Endothelial cell (in vitro differentiated cells): ENCODE measurements around the gene PPP2R3B. TPM values are rescaled to one million over a fixed set of nuclear protein-coding genes. Genes with fewer than 3 reads are reported as not detected.
"Not testable (repeated sequence)": the region's sequence is repeated elsewhere in the genome, so short reads cannot be mapped to it uniquely, and the experiment has no call there.

Source experiments
- DNase-seq: peaks from one replicate; pipeline ENCODE4 v3.0.0; 2021; ENCODE audit warnings: low spot score
- H3K27ac Mint-ChIP-seq: one replicate; pipeline ENCODE4 v1.8.0; 2021; ENCODE audit warnings: mixed read lengths, inconsistent platforms; ENCODE audit not compliant: unreplicated experiment
- H3K27me3 Mint-ChIP-seq: one replicate; pipeline ENCODE4 v1.8.0; 2021; ENCODE audit warnings: mild to moderate bottlenecking, moderate library complexity, mixed read lengths, inconsistent platforms; ENCODE audit not compliant: unreplicated experiment
- H3K36me3 Mint-ChIP-seq: one replicate; pipeline ENCODE4 v1.8.0; 2021; ENCODE audit warnings: mild to moderate bottlenecking, low read depth, mixed read lengths, inconsistent platforms; ENCODE audit not compliant: unreplicated experiment
- H3K4me1 Mint-ChIP-seq: one replicate; pipeline ENCODE4 v1.8.0; 2021; ENCODE audit warnings: mild to moderate bottlenecking, mixed read lengths, inconsistent platforms; ENCODE audit not compliant: unreplicated experiment
- H3K4me3 Mint-ChIP-seq: one replicate; pipeline ENCODE4 v1.8.0; 2021; ENCODE audit warnings: mild to moderate bottlenecking, mixed read lengths, inconsistent platforms; ENCODE audit not compliant: unreplicated experiment
- H3K9me3 Mint-ChIP-seq: one replicate; pipeline ENCODE4 v1.8.0; 2021; ENCODE audit warnings: mixed read lengths, inconsistent platforms; ENCODE audit not compliant: unreplicated experiment
- CTCF ChIP-seq: fragments of 200-600 bp; sonication (generic); IDR thresholded peaks from one replicate; pipeline ENCODE4 v1.5.0; 2021; ENCODE audit warnings: antibody characterized with exemption; ENCODE audit not compliant: unreplicated experiment
- total RNA-seq: library from RNA; stranded (reverse); fragmentation: NEBNext Ultra II Directional; extraction: Animal tissue kit (Norgen Biotek cat#: 25700); gene quantifications from one replicate; pipeline ENCODE4 v1.2.1, GENCODE V29; 2021; ENCODE audit not compliant: unreplicated experiment

PPP2R3B gene
- total RNA-seq, 1 donor from 2014 or later: 44.0 TPM

GRCh38 chrX:418927-419729 lies 32.4 kb upstream of the PPP2R3B start:
- TF ChIP-seq CTCF: no peak
- H3K27me3 Mint-ChIP-seq: peaks cover 8% of the 10 kb centered on the region
- H3K36me3 Mint-ChIP-seq: no peaks in the 10 kb centered on the region
- H3K4me1 Mint-ChIP-seq: no peaks in the 10 kb centered on the region
- H3K4me3 Mint-ChIP-seq: no peak overlapping the region
- no peak for DNase-seq
- H3K27ac Mint-ChIP-seq: no peak overlapping the region
- no peaks in the 10 kb centered on the region for H3K9me3 Mint-ChIP-seq

- not testable (repeated sequence) for H3K9me3 Mint-ChIP-seq, H3K4me3 Mint-ChIP-seq, H3K27ac Mint-ChIP-seq, H3K36me3 Mint-ChIP-seq, DNase-seq, H3K27me3 Mint-ChIP-seq, H3K4me1 Mint-ChIP-seq
Observed at GRCh38 chrX:415498-415897, 28.8 kb upstream of the PPP2R3B start.

- H3K36me3 Mint-ChIP-seq: peaks cover 8% of the 10 kb centered on the region
- no peaks in the 10 kb centered on the region for H3K9me3 Mint-ChIP-seq
- peaks cover 7% of the 10 kb centered on the region for H3K27me3 Mint-ChIP-seq
- peak overlapping the region; percentile 42 for H3K4me3 Mint-ChIP-seq
- no peaks in the 10 kb centered on the region for H3K4me1 Mint-ChIP-seq
- DNase-seq: peak; percentile 30
- no peak overlapping the region for H3K27ac Mint-ChIP-seq
- no peak for TF ChIP-seq CTCF
Observed at GRCh38 chrX:413322-414201, 26.9 kb upstream of the PPP2R3B start.

GRCh38 chrX:410296-410695 lies 23.6 kb upstream of the PPP2R3B start:
- H3K4me1 Mint-ChIP-seq: no peaks in the 10 kb centered on the region
- peaks cover 7% of the 10 kb centered on the region for H3K27me3 Mint-ChIP-seq
- H3K36me3 Mint-ChIP-seq: peaks cover 8% of the 10 kb centered on the region
- DNase-seq: no peak
- H3K9me3 Mint-ChIP-seq: no peaks in the 10 kb centered on the region
- H3K4me3 Mint-ChIP-seq: no peak overlapping the region
- no peak overlapping the region for H3K27ac Mint-ChIP-seq
- no peak for TF ChIP-seq CTCF

GRCh38 chrX:405149-405548 lies 18.4 kb upstream of the PPP2R3B start:
- Mint-ChIP-seq H3K4me3 (no peak overlapping the region), H3K4me1 (no peaks in the 10 kb centered on the region), H3K27ac (no peak overlapping the region), H3K36me3 (peaks cover 12% of the 10 kb centered on the region), H3K27me3 (peaks cover 7% of the 10 kb centered on the region), H3K9me3 (no peaks in the 10 kb centered on the region)
- no peak for TF ChIP-seq CTCF
- no peak for DNase-seq
